H9 (cell line): Measurements from ENCODE around the gene FAM171A1. TPM values are rescaled to one million over a fixed set of nuclear protein-coding genes. Genes with fewer than 3 reads are reported as not detected.

Experiments
- DNase-seq: peaks from one replicate; pipeline ENCODE4 v3.0.0-alpha.2; 2017
- H2AFZ ChIP-seq: one replicate; pipeline ENCODE4 v1.6.1; 2013; ENCODE audit warnings: mild to moderate bottlenecking, low read length, control low read depth, moderate library complexity
- H2AK5ac ChIP-seq: 2 replicates; pipeline ENCODE4 v1.6.1; 2013; ENCODE audit warnings: low read length, control low read depth, mixed read lengths; ENCODE audit not compliant: insufficient read length
- H2BK120ac ChIP-seq: one replicate; pipeline ENCODE4 v1.6.1; 2013; ENCODE audit warnings: low read depth, mild to moderate bottlenecking, low read length, control low read depth, inconsistent platforms; ENCODE audit not compliant: poor library complexity, severe bottlenecking
- H2BK12ac ChIP-seq: 2 replicates; pipeline ENCODE4 v1.6.1; 2013; ENCODE audit warnings: low read length, control low read depth, mixed read lengths, low read depth; ENCODE audit not compliant: insufficient read length
- H2BK15ac ChIP-seq: 2 replicates; pipeline ENCODE4 v1.6.1; 2013; ENCODE audit warnings: low read depth, low read length, control low read depth
- H2BK20ac ChIP-seq: one replicate; pipeline ENCODE4 v1.6.1; 2013; ENCODE audit warnings: low read depth, mild to moderate bottlenecking, low read length, control low read depth, inconsistent platforms; ENCODE audit not compliant: poor library complexity, severe bottlenecking
- H2BK5ac ChIP-seq: 2 replicates; pipeline ENCODE4 v1.6.1; 2013; ENCODE audit warnings: low read length, control low read depth, mixed read lengths; ENCODE audit not compliant: insufficient read length
- H3K14ac ChIP-seq: 2 replicates; pipeline ENCODE4 v1.6.1; 2013; ENCODE audit warnings: low read length, control low read depth; ENCODE audit not compliant: insufficient read depth
- H3K18ac ChIP-seq: 2 replicates; pipeline ENCODE4 v1.6.1; 2013; ENCODE audit warnings: low read depth, mild to moderate bottlenecking, mixed read lengths, low read length, control low read depth; ENCODE audit not compliant: insufficient read length
- H3K23ac ChIP-seq: 2 replicates; pipeline ENCODE4 v1.6.1; 2013; ENCODE audit warnings: low read length, control low read depth, mixed read lengths, low read depth; ENCODE audit not compliant: insufficient read length
- H3K23me2 ChIP-seq: 2 replicates; pipeline ENCODE4 v1.6.1; 2013; ENCODE audit warnings: low read depth, mild to moderate bottlenecking, mixed read lengths, low read length, control low read depth; ENCODE audit not compliant: insufficient read length, poor library complexity, severe bottlenecking
- H3K27ac ChIP-seq: 2 replicates; pipeline ENCODE4 v1.5.1; 2013; ENCODE audit warnings: low read length, control low read depth, mixed read lengths, low read depth; ENCODE audit not compliant: insufficient read length
- H3K27me3 ChIP-seq: 2 replicates; pipeline ENCODE4 v1.6.1; 2013; ENCODE audit warnings: low read length, control low read depth, inconsistent platforms; ENCODE audit not compliant: insufficient read depth
- H3K4ac ChIP-seq: 2 replicates; pipeline ENCODE4 v1.6.1; 2013; ENCODE audit warnings: low read depth, mild to moderate bottlenecking, control low read depth, inconsistent platforms, low read length, moderate library complexity
- H3K4me1 ChIP-seq: 2 replicates; pipeline ENCODE4 v1.6.1; 2013; ENCODE audit warnings: low read length, control low read depth, inconsistent platforms; ENCODE audit not compliant: insufficient read depth
- H3K4me2 ChIP-seq: 2 replicates; pipeline ENCODE4 v1.6.1; 2013; ENCODE audit warnings: low read length, control low read depth, mixed read lengths; ENCODE audit not compliant: insufficient read length, insufficient read depth
- H3K56ac ChIP-seq: 2 replicates; pipeline ENCODE4 v1.6.1; 2013; ENCODE audit warnings: low read depth, mild to moderate bottlenecking, mixed read lengths, low read length, control low read depth; ENCODE audit not compliant: insufficient read length
- H3K79me1 ChIP-seq: 2 replicates; pipeline ENCODE4 v1.6.1; 2013; ENCODE audit warnings: low read depth, mild to moderate bottlenecking, moderate library complexity, low read length, control low read depth, inconsistent platforms; ENCODE audit not compliant: insufficient read depth, poor library complexity, severe bottlenecking
- H3K79me2 ChIP-seq: 2 replicates; pipeline ENCODE4 v1.6.1; 2013; ENCODE audit warnings: low read length, control low read depth, inconsistent platforms; ENCODE audit not compliant: insufficient read depth
- H3K9ac ChIP-seq: 2 replicates; pipeline ENCODE4 v1.6.1; 2013; ENCODE audit warnings: low read length, control low read depth, mixed read lengths; ENCODE audit not compliant: insufficient read length; ENCODE audit errors: extremely low read depth
- H3K9me3 ChIP-seq: one replicate; pipeline ENCODE4 v1.6.1; 2013; ENCODE audit warnings: low read depth, low read length, inconsistent platforms; ENCODE audit not compliant: control insufficient read depth
- H3T11ph ChIP-seq: one replicate; pipeline ENCODE4 v1.6.1; 2013; ENCODE audit warnings: mild to moderate bottlenecking, low read length, control low read depth, inconsistent platforms
- H4K20me1 ChIP-seq: one replicate; pipeline ENCODE4 v1.6.1; 2013; ENCODE audit not compliant: control insufficient read depth, insufficient read length, insufficient read depth
- H4K5ac ChIP-seq: 2 replicates; pipeline ENCODE4 v1.6.1; 2013; ENCODE audit warnings: low read depth, mild to moderate bottlenecking, mixed read lengths, low read length, control low read depth; ENCODE audit not compliant: insufficient read length
- H4K8ac ChIP-seq: replicated peaks from 2 replicates; pipeline ENCODE4 v1.6.1; 2013; ENCODE audit warnings: low read length, control low read depth, mixed read lengths, low read depth; ENCODE audit not compliant: insufficient read length
- H4K91ac ChIP-seq: 2 replicates; pipeline ENCODE4 v1.6.1; 2013; ENCODE audit warnings: low read depth, mild to moderate bottlenecking, moderate library complexity, mixed read lengths, low read length, control low read depth; ENCODE audit not compliant: insufficient read length
- H3K27ac Mint-ChIP-seq, 3 experiments: 2 replicates in 2 of 3; 3 replicates in 1 of 3; pipeline ENCODE4 v1.8.0; 2020 to 2021; ENCODE audit warnings: mixed read lengths in 3 of 3, mild to moderate bottlenecking in 1 of 3, moderate library complexity in 1 of 3
- H3K27me3 Mint-ChIP-seq: 2 replicates; pipeline ENCODE4 v1.8.0; 2021; ENCODE audit warnings: low read depth, mild to moderate bottlenecking, moderate library complexity, mixed read lengths
- H3K36me3 Mint-ChIP-seq, 3 experiments: 2 replicates in 2 of 3; 3 replicates in 1 of 3; pipeline ENCODE4 v1.8.0; 2020 to 2021; ENCODE audit warnings: low read depth in 3 of 3, mixed read lengths in 3 of 3; ENCODE audit not compliant: insufficient read depth in 1 of 3
- H3K4me1 Mint-ChIP-seq, 2 experiments: 2 replicates each; pipeline ENCODE4 v1.8.0; 2020; ENCODE audit warnings: mixed read lengths in 2 of 2
- H3K4me3 Mint-ChIP-seq, 2 experiments: 2 replicates in 1 of 2; 3 replicates in 1 of 2; pipeline ENCODE4 v1.8.0; 2020 to 2021; ENCODE audit warnings: mild to moderate bottlenecking in 2 of 2, mixed read lengths in 2 of 2, moderate library complexity in 1 of 2
- H3K9me3 Mint-ChIP-seq, 2 experiments: 2 replicates in 1 of 2; 3 replicates in 1 of 2; pipeline ENCODE4 v1.8.0; 2020; ENCODE audit warnings: mild to moderate bottlenecking in 2 of 2, mixed read lengths in 2 of 2, moderate library complexity in 1 of 2
- CTCF ChIP-seq: fragments of 200-600 bp; sonication (generic); conservative IDR thresholded peaks from 3 replicates; pipeline ENCODE4 v1.8.0; 2021; ENCODE audit warnings: antibody characterized with exemption, mild to moderate bottlenecking
- WGBS: extraction: QIAGEN DNeasy Blood & Tissue Kit; methylation state at CpG from one replicate; pipeline ENCODE4 v1.1.7; 2013; ENCODE audit warnings: missing lambda C conversion rate, low lambda C conversion rate, mixed read lengths; ENCODE audit not compliant: insufficient read length; ENCODE audit errors: extremely low coverage; 5-methylcytosine and 5-hydroxymethylcytosine counted together
- total RNA-seq: library from RNA; stranded (reverse); gene quantifications from 2 replicates; pipeline ENCODE4 v1.2.1, GENCODE V29; 2021

FAM171A1 gene
- total RNA-seq, 1 experiment from 2014 or later: 37.4 TPM

- Histone ChIP-seq H2BK12ac (no peak overlapping the region), H2BK5ac (no peak overlapping the region), H3K23ac (no peak overlapping the region), H3T11ph (no peak overlapping the region), H3K14ac (no peak overlapping the region), H2AFZ (no peak overlapping the region), H3K27ac (no peak overlapping the region), H3K27me3 (no peaks in the 10 kb centered on the region), H3K56ac (no peak overlapping the region), H3K79me2 (no peaks in the 10 kb centered on the region), H4K5ac (no peak overlapping the region), H2BK120ac (no peak overlapping the region), H3K79me1 (no peaks in the 10 kb centered on the region), H3K4ac (no peak overlapping the region), H3K9ac (no peak overlapping the region), H3K4me2 (no peak overlapping the region), H3K23me2 (no peaks in the 10 kb centered on the region), H4K8ac (no peak overlapping the region), H4K20me1 (no peaks in the 10 kb centered on the region), H2BK15ac (no peak overlapping the region), H2BK20ac (no peak overlapping the region), H3K9me3 (no peaks in the 10 kb centered on the region), H4K91ac (no peak overlapping the region), H3K18ac (no peak overlapping the region), H2AK5ac (no peak overlapping the region), H3K4me1 (no peaks in the 10 kb centered on the region; the same call in 1 of the 2 replicates)
- DNase-seq: no peak
- TF ChIP-seq CTCF: no peak
- no CpG with 5 or more reads among the region's 4 CpGs for WGBS
- Mint-ChIP-seq H3K4me1 (peaks cover 6 to 14% of the 10 kb centered on the region in 2 experiments), H3K27me3 (no peaks in the 10 kb centered on the region), H3K27ac (no peak overlapping the region; a peak in 1 of 7 replicates), H3K36me3 (peaks cover 0 to 4% (median 2%) of the 10 kb centered on the region in 3 experiments; a peak in 1 of 7 replicates), H3K9me3 (no peaks in the 10 kb centered on the region), H3K4me3 (no peak overlapping the region)
These were observed 70.4 kb downstream of the FAM171A1 start for GRCh38 chr10:15300697-15301096.
